ENCODE measurements around the gene PRKN.

PRKN gene

DNA sequence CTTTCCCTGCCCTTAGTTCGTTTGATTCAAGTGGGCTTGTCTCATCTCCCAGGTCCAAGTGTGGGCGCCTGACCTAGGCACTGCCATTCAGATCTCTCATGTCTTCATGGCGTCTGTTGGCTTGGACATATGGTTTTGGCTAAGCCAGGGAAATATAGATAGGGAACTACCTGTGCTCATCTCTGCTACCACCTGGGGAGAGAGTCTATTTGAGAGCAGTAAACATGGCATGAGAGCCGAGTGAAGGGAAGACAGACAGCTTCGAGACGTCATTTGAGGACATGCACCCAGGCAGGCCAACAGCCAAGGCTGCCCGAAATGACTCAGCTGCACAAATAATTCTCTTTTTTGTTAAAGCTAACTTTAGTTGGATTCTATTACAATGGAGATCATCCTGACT lies 1083.0 kb downstream of the PRKN start:
- Histone ChIP-seq H3K79me2 (ENCODE audit: insufficient read depth, low read length) (no peaks in the 10 kb centered on the region), H4K20me1 (ENCODE audit: insufficient read depth, low read length) (no peaks in the 10 kb centered on the region), H3K4me2 (ENCODE audit: insufficient read depth, low read length) (no peak overlapping the region), H3K36me3 (ENCODE audit: insufficient read depth, low read length) (no peaks in the 10 kb centered on the region), H3K4me3 (ENCODE audit: low read depth in 1 of 2, low read length in 2 of 2) (no peak overlapping the region), H2AFZ (ENCODE audit: low read depth, low read length) (no peak overlapping the region), H3K9ac (ENCODE audit: low read depth, low read length) (no peak overlapping the region), H3K4me1 (ENCODE audit: insufficient read depth, low read length) (no peaks in the 10 kb centered on the region), H3K27me3 (ENCODE audit: insufficient read depth, low read length, poor library complexity) (no peaks in the 10 kb centered on the region), H3K9me3 (ENCODE audit: insufficient read depth, low read length, severe bottlenecking) (no peaks in the 10 kb centered on the region), H3K27ac (ENCODE audit: low read length) (no peak overlapping the region)
- DNase-seq (no peak), ATAC-seq (ENCODE audit: insufficient read depth, low read depth) (no peak)
- no peak for TF ChIP-seq EZH2 (IDR thresholded peaks at IDR 0.05; ENCODE audit: borderline replicate concordance, low read depth, low read length, severe bottlenecking)
- TF ChIP-seq, protein P1, sequence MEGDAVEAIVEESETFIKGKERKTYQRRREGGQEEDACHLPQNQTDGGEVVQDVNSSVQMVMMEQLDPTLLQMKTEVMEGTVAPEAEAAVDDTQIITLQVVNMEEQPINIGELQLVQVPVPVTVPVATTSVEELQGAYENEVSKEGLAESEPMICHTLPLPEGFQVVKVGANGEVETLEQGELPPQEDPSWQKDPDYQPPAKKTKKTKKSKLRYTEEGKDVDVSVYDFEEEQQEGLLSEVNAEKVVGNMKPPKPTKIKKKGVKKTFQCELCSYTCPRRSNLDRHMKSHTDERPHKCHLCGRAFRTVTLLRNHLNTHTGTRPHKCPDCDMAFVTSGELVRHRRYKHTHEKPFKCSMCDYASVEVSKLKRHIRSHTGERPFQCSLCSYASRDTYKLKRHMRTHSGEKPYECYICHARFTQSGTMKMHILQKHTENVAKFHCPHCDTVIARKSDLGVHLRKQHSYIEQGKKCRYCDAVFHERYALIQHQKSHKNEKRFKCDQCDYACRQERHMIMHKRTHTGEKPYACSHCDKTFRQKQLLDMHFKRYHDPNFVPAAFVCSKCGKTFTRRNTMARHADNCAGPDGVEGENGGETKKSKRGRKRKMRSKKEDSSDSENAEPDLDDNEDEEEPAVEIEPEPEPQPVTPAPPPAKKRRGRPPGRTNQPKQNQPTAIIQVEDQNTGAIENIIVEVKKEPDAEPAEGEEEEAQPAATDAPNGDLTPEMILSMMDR (IDR thresholded peaks at IDR 0.05; ENCODE audit: borderline replicate concordance, extremely low read depth, low read length, poor library complexity, severe bottlenecking), result no peak

GRCh38 chr6:161641175-161641574 lies 1086.4 kb downstream of the PRKN start:
- Histone ChIP-seq H3K4me1 (ENCODE audit: insufficient read depth, low read length) (no peaks in the 10 kb centered on the region), H2AFZ (ENCODE audit: low read depth, low read length) (no peak overlapping the region), H3K4me3 (ENCODE audit: low read depth in 1 of 2, low read length in 2 of 2) (no peak overlapping the region), H3K9ac (ENCODE audit: low read depth, low read length) (no peak overlapping the region), H3K36me3 (ENCODE audit: insufficient read depth, low read length) (no peaks in the 10 kb centered on the region), H3K79me2 (ENCODE audit: insufficient read depth, low read length) (no peaks in the 10 kb centered on the region), H3K27me3 (ENCODE audit: insufficient read depth, low read length, poor library complexity) (no peaks in the 10 kb centered on the region), H4K20me1 (ENCODE audit: insufficient read depth, low read length) (no peaks in the 10 kb centered on the region), H3K27ac (ENCODE audit: low read length) (no peak overlapping the region), H3K4me2 (ENCODE audit: insufficient read depth, low read length) (no peak overlapping the region), H3K9me3 (ENCODE audit: insufficient read depth, low read length, severe bottlenecking) (no peaks in the 10 kb centered on the region)
- TF ChIP-seq, protein P1 (IDR thresholded peaks at IDR 0.05; ENCODE audit: borderline replicate concordance, extremely low read depth, low read length, poor library complexity, severe bottlenecking), result no peak
- no peak for TF ChIP-seq EZH2 (IDR thresholded peaks at IDR 0.05; ENCODE audit: borderline replicate concordance, low read depth, low read length, severe bottlenecking)
- ATAC-seq (ENCODE audit: insufficient read depth, low read depth), result no peak
- no peak for DNase-seq

DNA sequence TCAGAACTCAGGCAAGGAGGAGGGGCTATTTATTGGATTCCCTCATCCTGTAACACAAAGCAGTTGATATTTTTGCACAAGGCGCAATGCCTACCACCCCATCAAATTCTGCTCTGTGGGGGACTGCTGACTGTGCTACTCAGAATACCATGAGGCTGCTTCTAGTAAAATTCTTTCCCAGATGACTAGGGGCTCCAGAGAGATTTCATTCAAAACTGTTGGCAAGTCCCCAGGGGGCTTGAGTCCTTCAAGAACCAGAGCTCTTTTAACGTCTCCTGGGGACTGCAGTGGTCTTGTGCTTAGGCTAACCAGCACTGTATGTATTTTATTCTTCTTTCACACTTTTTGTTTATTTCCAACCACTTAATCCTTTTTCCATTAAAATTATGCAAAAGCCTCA lies 1087.8 kb downstream of the PRKN start:
- TF ChIP-seq, protein P1 (IDR thresholded peaks at IDR 0.05; ENCODE audit: borderline replicate concordance, extremely low read depth, low read length, poor library complexity, severe bottlenecking), result no peak
- TF ChIP-seq EZH2 (IDR thresholded peaks at IDR 0.05; ENCODE audit: borderline replicate concordance, low read depth, low read length, severe bottlenecking), result no peak
- Histone ChIP-seq H3K9ac (ENCODE audit: low read depth, low read length) (no peak overlapping the region), H3K4me1 (ENCODE audit: insufficient read depth, low read length) (no peaks in the 10 kb centered on the region), H3K4me3 (ENCODE audit: low read depth in 1 of 2, low read length in 2 of 2) (no peak overlapping the region), H2AFZ (ENCODE audit: low read depth, low read length) (no peak overlapping the region), H4K20me1 (ENCODE audit: insufficient read depth, low read length) (no peaks in the 10 kb centered on the region), H3K9me3 (ENCODE audit: insufficient read depth, low read length, severe bottlenecking) (no peaks in the 10 kb centered on the region), H3K27me3 (ENCODE audit: insufficient read depth, low read length, poor library complexity) (no peaks in the 10 kb centered on the region), H3K4me2 (ENCODE audit: insufficient read depth, low read length) (no peak overlapping the region), H3K27ac (ENCODE audit: low read length) (no peak overlapping the region), H3K79me2 (ENCODE audit: insufficient read depth, low read length) (no peaks in the 10 kb centered on the region), H3K36me3 (ENCODE audit: insufficient read depth, low read length) (no peaks in the 10 kb centered on the region)
- no peak for DNase-seq
- no peak for ATAC-seq (ENCODE audit: insufficient read depth, low read depth)

DNA sequence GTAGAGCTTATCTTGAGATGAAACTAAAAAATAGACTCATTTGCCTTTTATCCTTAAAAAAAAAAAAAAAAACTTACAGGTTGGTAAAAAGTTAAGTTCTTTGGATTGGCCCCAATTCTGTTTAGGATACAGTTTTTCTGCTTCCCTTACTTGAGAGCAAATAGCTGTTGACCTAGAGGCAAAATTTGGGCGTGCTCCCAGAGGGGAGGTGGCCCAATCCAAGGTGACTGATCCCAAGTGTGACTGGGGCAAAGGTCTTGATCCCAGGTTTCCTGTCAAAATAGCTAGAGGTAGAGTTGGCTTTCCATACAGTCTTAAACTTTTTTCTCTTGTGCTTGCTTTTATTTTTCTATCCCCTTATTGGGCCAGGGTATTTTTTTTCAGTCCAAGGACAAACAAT lies 1089.9 kb downstream of the PRKN start:
- no peak overlapping the region for H2AFZ ChIP-seq (ENCODE audit: low read depth, low read length)
- ATAC-seq (ENCODE audit: insufficient read depth, low read depth) (no peak), DNase-seq (no peak)
- no peak overlapping the region for H3K4me2 ChIP-seq (ENCODE audit: insufficient read depth, low read length)
- H3K9ac ChIP-seq (ENCODE audit: low read depth, low read length), result no peak overlapping the region
- H3K4me3 ChIP-seq (ENCODE audit: low read depth in 1 of 2, low read length in 2 of 2), result no peak overlapping the region
- H3K4me1 ChIP-seq (ENCODE audit: insufficient read depth, low read length), result no peaks in the 10 kb centered on the region
- no peaks in the 10 kb centered on the region for H4K20me1 ChIP-seq (ENCODE audit: insufficient read depth, low read length)
- no peaks in the 10 kb centered on the region for H3K79me2 ChIP-seq (ENCODE audit: insufficient read depth, low read length)
- no peaks in the 10 kb centered on the region for H3K9me3 ChIP-seq (ENCODE audit: insufficient read depth, low read length, severe bottlenecking)
- TF ChIP-seq, protein P1 (IDR thresholded peaks at IDR 0.05; ENCODE audit: borderline replicate concordance, extremely low read depth, low read length, poor library complexity, severe bottlenecking), result no peak
- TF ChIP-seq EZH2 (IDR thresholded peaks at IDR 0.05; ENCODE audit: borderline replicate concordance, low read depth, low read length, severe bottlenecking), result no peak
- no peaks in the 10 kb centered on the region for H3K36me3 ChIP-seq (ENCODE audit: insufficient read depth, low read length)
- H3K27ac ChIP-seq (ENCODE audit: low read length), result no peak overlapping the region
- H3K27me3 ChIP-seq (ENCODE audit: insufficient read depth, low read length, poor library complexity), result no peaks in the 10 kb centered on the region

Measured in DND-41 (cell line).